CD8-positive, alpha-beta memory T cell (primary cell): Measurements from ENCODE around the gene TMEM151B. TPM values are rescaled to one million over a fixed set of nuclear protein-coding genes. Genes with fewer than 3 reads are reported as not detected.

Experiments used
- CTCF ChIA-PET: fragments of 350-600 bp; sonication (Branson Sonifier 250); formaldehyde crosslinking; loops from one replicate; lab custom pipeline; 2021; ENCODE audit warnings: antibody characterized with exemption; lab: Charles Lee
- POLR2A ChIA-PET: fragments of 350-600 bp; sonication (Branson Sonifier 250); formaldehyde crosslinking; loops from one replicate; lab custom pipeline; 2021; ENCODE audit warnings: antibody characterized with exemption; lab: Charles Lee
- DNase-seq, 5 donors: peaks; one replicate each; pipeline versions ENCODE4 v3.0.0 to v3.0.0-alpha.2; 2020 to 2022; ENCODE audit warnings: mixed read lengths in 1 of 5
- H3K27ac ChIP-seq: one replicate; pipeline ENCODE4 v1.7.0; 2013; ENCODE audit warnings: low read depth, mild to moderate bottlenecking, low read length, moderate library complexity
- H3K27me3 ChIP-seq: 2 replicates; pipeline ENCODE4 v1.7.0; 2013; ENCODE audit warnings: low read length, mild to moderate bottlenecking; ENCODE audit not compliant: insufficient read depth, poor library complexity, severe bottlenecking
- H3K36me3 ChIP-seq: 2 replicates; pipeline ENCODE4 v1.7.0; 2013; ENCODE audit warnings: mild to moderate bottlenecking, low read length, moderate library complexity; ENCODE audit not compliant: insufficient read depth
- H3K4me1 ChIP-seq: 2 replicates; pipeline ENCODE4 v1.7.0; 2013; ENCODE audit warnings: mild to moderate bottlenecking, low read length, moderate library complexity; ENCODE audit not compliant: insufficient read depth
- H3K4me3 ChIP-seq: 2 replicates; pipeline ENCODE4 v1.7.0; 2013; ENCODE audit warnings: mild to moderate bottlenecking, low read length
- H3K9me3 ChIP-seq: 2 replicates; pipeline ENCODE4 v1.7.0; 2013; ENCODE audit warnings: mild to moderate bottlenecking, low read length
- H3K27ac Mint-ChIP-seq, 8 donors: one replicate each; pipeline ENCODE4 v1.8.0; 2020 to 2021; ENCODE audit warnings: mixed read lengths in 8 of 8, mild to moderate bottlenecking in 6 of 8, inconsistent platforms in 3 of 8, moderate library complexity in 3 of 8
- H3K27me3 Mint-ChIP-seq, 2 donors: one replicate each; pipeline ENCODE4 v1.8.0; 2020 to 2021; ENCODE audit warnings: mixed read lengths in 2 of 2, mild to moderate bottlenecking in 1 of 2, moderate library complexity in 1 of 2
- H3K36me3 Mint-ChIP-seq, 3 donors: one replicate each; pipeline ENCODE4 v1.8.0; 2020 to 2021; ENCODE audit warnings: mixed read lengths in 3 of 3, inconsistent platforms in 1 of 3, mild to moderate bottlenecking in 1 of 3
- H3K4me1 Mint-ChIP-seq, 3 donors: one replicate each; pipeline ENCODE4 v1.8.0; 2020 to 2021; ENCODE audit warnings: mixed read lengths in 3 of 3, inconsistent platforms in 1 of 3, mild to moderate bottlenecking in 1 of 3
- H3K4me3 Mint-ChIP-seq, 7 donors: one replicate each; pipeline ENCODE4 v1.8.0; 2020 to 2021; ENCODE audit warnings: mixed read lengths in 7 of 7, mild to moderate bottlenecking in 6 of 7, moderate library complexity in 4 of 7, inconsistent platforms in 2 of 7
- H3K9me3 Mint-ChIP-seq, 5 donors: one replicate each; pipeline ENCODE4 v1.8.0; 2020 to 2022; ENCODE audit warnings: mixed read lengths in 5 of 5, mild to moderate bottlenecking in 3 of 5, moderate library complexity in 2 of 5, inconsistent platforms in 1 of 5
- polyA plus RNA-seq: library from polyadenylated mRNA; unstranded; fragments of 300-500 nt; fragmentation: Illumina TruSeq; gene quantifications from one replicate; pipeline ENCODE4 v1.2.3, GENCODE V29; 2021
- total RNA-seq, 2 experiments: library from RNA; stranded (reverse); gene quantifications; one replicate each; pipeline ENCODE4 v1.2.3, GENCODE V29; 2021

The TMEM151B gene
- total and polyA plus RNA-seq, 3 experiments from 2014 or later = not detected

DNA sequence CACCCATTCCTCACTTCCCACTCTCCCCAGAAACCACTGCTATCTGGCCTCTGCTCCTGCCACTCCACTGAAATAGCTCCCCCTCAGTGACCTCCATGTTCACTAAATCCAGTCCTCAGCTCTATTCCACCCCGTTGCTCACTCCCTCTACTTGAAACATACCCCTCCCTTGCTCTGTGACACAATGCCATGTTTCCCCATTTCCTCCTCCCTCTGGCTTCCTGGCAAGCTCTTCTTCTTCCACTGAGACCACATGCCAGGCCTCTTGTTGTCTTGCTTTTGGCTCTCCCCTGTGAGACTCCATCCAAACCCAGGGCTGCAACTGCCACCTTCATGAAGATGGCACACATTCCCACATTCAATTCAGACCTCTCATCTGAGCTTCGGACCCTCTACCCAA lies 13.9 kb downstream of the TMEM151B start:
- Histone ChIP-seq H3K27ac (no peak overlapping the region), H3K9me3 (no peaks in the 10 kb centered on the region), H3K4me3 (no peak overlapping the region), H3K4me1 (no peaks in the 10 kb centered on the region), H3K27me3 (peaks cover 7% of the 10 kb centered on the region), H3K36me3 (no peaks in the 10 kb centered on the region)
- Mint-ChIP-seq H3K4me3 (no peak overlapping the region), H3K4me1 (no peaks in the 10 kb centered on the region), H3K27ac (no peak overlapping the region), H3K9me3 (no peaks in the 10 kb centered on the region), H3K27me3 (peaks cover 43 to 71% of the 10 kb centered on the region in 2 donors), H3K36me3 (peaks cover 0 to 4% (median 0%) of the 10 kb centered on the region in 3 donors)
- ChIA-PET CTCF (no interaction called here), POLR2A (no interaction called here)
- DNase-seq = no peak

DNA sequence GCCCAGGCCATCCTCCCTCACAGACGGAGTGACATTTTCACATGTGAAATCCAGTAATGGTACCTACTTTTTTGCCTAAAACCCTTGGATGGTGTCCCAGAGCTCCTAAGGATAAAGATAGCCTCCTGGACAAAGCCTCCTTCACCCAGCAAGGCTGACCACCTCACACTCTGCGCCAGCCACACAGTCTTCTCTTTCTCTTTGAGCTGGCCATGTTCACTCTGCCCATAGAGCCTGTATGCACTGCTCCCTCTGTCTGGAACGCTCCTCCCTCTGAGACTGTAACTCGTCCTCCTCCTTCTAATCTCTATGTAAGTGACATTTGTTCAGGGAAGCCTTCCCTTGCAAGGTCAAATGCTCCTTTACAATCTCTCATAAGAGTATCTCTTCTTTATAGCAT lies 14.6 kb downstream of the TMEM151B start:
- H3K4me3 ChIP-seq = no peak overlapping the region
- no peaks in the 10 kb centered on the region for H3K36me3 ChIP-seq
- no peaks in the 10 kb centered on the region for H3K4me1 ChIP-seq
- peaks cover 48 to 70% of the 10 kb centered on the region in 2 donors for H3K27me3 Mint-ChIP-seq
- H3K4me1 Mint-ChIP-seq = no peaks in the 10 kb centered on the region
- H3K27ac Mint-ChIP-seq = no peak overlapping the region
- H3K9me3 Mint-ChIP-seq = no peaks in the 10 kb centered on the region
- ChIA-PET POLR2A (no interaction called here), CTCF (no interaction called here)
- no peak for DNase-seq
- H3K4me3 Mint-ChIP-seq = no peak overlapping the region
- no peak overlapping the region for H3K27ac ChIP-seq
- H3K27me3 ChIP-seq = peaks cover 7% of the 10 kb centered on the region
- no peaks in the 10 kb centered on the region for H3K9me3 ChIP-seq
- H3K36me3 Mint-ChIP-seq = peaks cover 0 to 4% (median 0%) of the 10 kb centered on the region in 3 donors

- Histone ChIP-seq H3K4me1 (no peaks in the 10 kb centered on the region), H3K9me3 (no peaks in the 10 kb centered on the region), H3K4me3 (no peak overlapping the region), H3K36me3 (no peaks in the 10 kb centered on the region), H3K27me3 (peaks cover 7% of the 10 kb centered on the region), H3K27ac (no peak overlapping the region)
- H3K27me3 Mint-ChIP-seq = peaks cover 51 to 69% of the 10 kb centered on the region in 2 donors
- no peak overlapping the region for H3K27ac Mint-ChIP-seq
- no peaks in the 10 kb centered on the region for H3K4me1 Mint-ChIP-seq
- ChIA-PET CTCF (no interaction called here), POLR2A (no interaction called here)
- H3K36me3 Mint-ChIP-seq = peaks cover 0 to 4% (median 0%) of the 10 kb centered on the region in 3 donors
- no peak overlapping the region for H3K4me3 Mint-ChIP-seq
- DNase-seq = peak in 1 of 5 donors; percentile 26
- no peaks in the 10 kb centered on the region for H3K9me3 Mint-ChIP-seq
These were observed 15.5 kb downstream of the TMEM151B start for GRCh38 chr6:44285552-44286284.

GRCh38 chr6:44286285-44286565 lies 16.0 kb downstream of the TMEM151B start:
- no peak for DNase-seq
- H3K27me3 Mint-ChIP-seq = peaks cover 51 to 72% of the 10 kb centered on the region in 2 donors
- H3K4me3 ChIP-seq = no peak overlapping the region
- H3K9me3 Mint-ChIP-seq = no peaks in the 10 kb centered on the region
- no peaks in the 10 kb centered on the region for H3K4me1 ChIP-seq
- H3K27ac Mint-ChIP-seq = no peak overlapping the region
- peaks cover 7% of the 10 kb centered on the region for H3K27me3 ChIP-seq
- peaks cover 0 to 4% (median 0%) of the 10 kb centered on the region in 3 donors for H3K36me3 Mint-ChIP-seq
- no peaks in the 10 kb centered on the region for H3K9me3 ChIP-seq
- ChIA-PET CTCF (no interaction called here), POLR2A (no interaction called here)
- no peaks in the 10 kb centered on the region for H3K36me3 ChIP-seq
- no peak overlapping the region for H3K4me3 Mint-ChIP-seq
- H3K27ac ChIP-seq = no peak overlapping the region
- H3K4me1 Mint-ChIP-seq = no peaks in the 10 kb centered on the region

DNA sequence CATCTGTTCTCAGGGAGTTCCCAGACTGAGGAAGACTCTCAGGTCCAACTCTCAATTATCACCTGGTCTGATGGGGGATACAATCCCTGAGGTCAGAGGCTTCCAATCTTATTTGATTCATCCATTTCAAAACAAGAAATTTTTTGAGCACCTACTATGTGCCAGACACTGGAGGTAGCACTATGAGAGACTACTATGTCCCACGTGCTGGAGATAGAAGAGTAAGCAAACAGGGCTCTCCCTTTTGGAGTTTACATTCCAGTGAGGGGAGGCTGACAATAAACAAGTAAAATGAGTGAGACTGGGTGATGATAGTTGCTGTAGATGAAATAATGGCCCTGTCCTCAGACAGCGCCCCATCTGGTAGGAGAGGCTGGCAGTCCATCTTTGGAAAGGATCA lies 16.5 kb downstream of the TMEM151B start:
- Histone ChIP-seq H3K4me3 (no peak overlapping the region), H3K36me3 (no peaks in the 10 kb centered on the region), H3K4me1 (no peaks in the 10 kb centered on the region), H3K27me3 (peaks cover 7% of the 10 kb centered on the region), H3K9me3 (no peaks in the 10 kb centered on the region), H3K27ac (no peak overlapping the region)
- H3K4me1 Mint-ChIP-seq = no peaks in the 10 kb centered on the region
- peaks cover 0 to 4% (median 0%) of the 10 kb centered on the region in 3 donors for H3K36me3 Mint-ChIP-seq
- POLR2A ChIA-PET = no interaction called here
- no peak for DNase-seq
- H3K27ac Mint-ChIP-seq = no peak overlapping the region
- CTCF ChIA-PET = interaction anchor here (1.6 kb wide), 1 partner anchor 18 kb away, joined by 4 read pairs; no protein-coding TSS in a partner anchor
- no peaks in the 10 kb centered on the region for H3K9me3 Mint-ChIP-seq
- peaks cover 55 to 77% of the 10 kb centered on the region in 2 donors for H3K27me3 Mint-ChIP-seq
- no peak overlapping the region for H3K4me3 Mint-ChIP-seq

GRCh38 chr6:44289726-44290260 lies 19.5 kb downstream of the TMEM151B start:
- H3K27me3 Mint-ChIP-seq = peaks cover 62 to 84% of the 10 kb centered on the region in 2 donors

GRCh38 chr6:44291841-44292240 lies 21.6 kb downstream of the TMEM151B start:
- Mint-ChIP-seq H3K36me3 (peaks cover 0 to 8% (median 0%) of the 10 kb centered on the region in 3 donors), H3K27ac (no peak overlapping the region), H3K4me3 (no peak overlapping the region), H3K4me1 (peaks cover 0 to 5% (median 0%) of the 10 kb centered on the region in 3 donors), H3K9me3 (no peaks in the 10 kb centered on the region), H3K27me3 (peaks cover 70 to 91% of the 10 kb centered on the region in 2 donors)
- H3K27ac ChIP-seq = no peak overlapping the region
- H3K36me3 ChIP-seq = no peaks in the 10 kb centered on the region
- no peak overlapping the region for H3K4me3 ChIP-seq
- POLR2A ChIA-PET = no interaction called here
- no peak for DNase-seq
- CTCF ChIA-PET = interaction anchor here (2.4 kb wide), 1 partner anchor 21 kb away, joined by 7 read pairs; the partner anchor contains the start of gene AARS2
- peaks cover 36% of the 10 kb centered on the region for H3K27me3 ChIP-seq
- peaks cover 2% of the 10 kb centered on the region for H3K4me1 ChIP-seq
- H3K9me3 ChIP-seq = no peaks in the 10 kb centered on the region

More at GRCh38 chr6:44289726-44290260, 19.5 kb downstream of the TMEM151B start:
- Mint-ChIP-seq H3K4me3 (no peak overlapping the region), H3K4me1 (no peaks in the 10 kb centered on the region), H3K27ac (peak overlapping the region in 1 of 8 donors; percentile 27), H3K36me3 (peaks cover 0 to 8% (median 0%) of the 10 kb centered on the region in 3 donors), H3K9me3 (no peaks in the 10 kb centered on the region)
- Histone ChIP-seq H3K4me1 (no peaks in the 10 kb centered on the region), H3K36me3 (no peaks in the 10 kb centered on the region), H3K9me3 (no peaks in the 10 kb centered on the region), H3K27ac (no peak overlapping the region), H3K4me3 (no peak overlapping the region), H3K27me3 (peaks cover 20% of the 10 kb centered on the region)
- CTCF ChIA-PET = no interaction called here
- DNase-seq = peak in 1 of 5 donors; percentile 24
- POLR2A ChIA-PET = no interaction called here

- Mint-ChIP-seq H3K9me3 (no peaks in the 10 kb centered on the region), H3K4me1 (peaks cover 0 to 12% (median 1%) of the 10 kb centered on the region in 3 donors), H3K36me3 (peaks cover 0 to 4% (median 0%) of the 10 kb centered on the region in 3 donors), H3K27me3 (peaks cover 66 to 83% of the 10 kb centered on the region in 2 donors), H3K4me3 (no peak overlapping the region), H3K27ac (no peak overlapping the region)
- Histone ChIP-seq H3K27ac (no peak overlapping the region), H3K4me1 (peaks cover 7% of the 10 kb centered on the region), H3K4me3 (no peak overlapping the region), H3K27me3 (peaks cover 41% of the 10 kb centered on the region), H3K9me3 (no peaks in the 10 kb centered on the region), H3K36me3 (no peaks in the 10 kb centered on the region)
- POLR2A ChIA-PET = interaction anchor here (0.7 kb wide), 2 partner anchors 11 to 174 kb away, joined by 3 to 8 read pairs; no protein-coding TSS in a partner anchor
- CTCF ChIA-PET = interaction anchor here (1.5 to 2.4 kb wide), 3 partner anchors 12 to 120 kb away, joined by 3 to 7 read pairs (median 4); partner anchors contain the start of gene AARS2
- peak in 1 of 5 donors; percentile 4 for DNase-seq
These were observed 22.6 kb downstream of the TMEM151B start for GRCh38 chr6:44292661-44293365.
